GM21423 (cell line): ENCODE data around the gene RUNDC1.
A peak's percentile ranks its signal among the peaks of the same experiment; 100 is the strongest.

Experiments used
- ATAC-seq: cut with Tn5 transposase; IDR thresholded peaks from one replicate; pipeline ENCODE4 v1.9.1; 2021; ENCODE audit warnings: mild to moderate bottlenecking, moderate library complexity; ENCODE audit not compliant: unreplicated experiment

RUNDC1 gene

GRCh38 chr17:43016216-43016615 is 35.9 kb downstream of the RUNDC1 start:
- ATAC-seq, result no peak

GRCh38 chr17:43018008-43018853 is 37.9 kb downstream of the RUNDC1 start:
- no peak for ATAC-seq

GRCh38 chr17:43018932-43019331 is 38.6 kb downstream of the RUNDC1 start:
- no peak for ATAC-seq

GRCh38 chr17:43019418-43019817 is 39.1 kb downstream of the RUNDC1 start:
- ATAC-seq, result no peak

GRCh38 chr17:43020030-43020621 is 39.8 kb downstream of the RUNDC1 start:
- no peak for ATAC-seq

GRCh38 chr17:43020789-43021740 is 40.7 kb downstream of the RUNDC1 start:
- no peak for ATAC-seq

- peak; percentile 36 for ATAC-seq
Observed at GRCh38 chr17:43021741-43022512, 41.6 kb downstream of the RUNDC1 start, which contains the start of gene VAT1. Gene VAT1, minus strand, starts transcription at chr17:43022385. Its CDS starts 63 bp downstream, at chr17:43022322.

- ATAC-seq, result no peak
Observed at GRCh38 chr17:43024407-43025289, 44.3 kb downstream of the RUNDC1 start, which contains the start of gene RND2. Gene RND2, plus strand, starts transcription at chr17:43025231. Its CDS starts 117 bp downstream, at chr17:43025348.

- no peak for ATAC-seq
Observed at GRCh38 chr17:43025290-43025657, 44.9 kb downstream of the RUNDC1 start.

GRCh38 chr17:43025766-43026537 is 45.6 kb downstream of the RUNDC1 start:
- no peak for ATAC-seq

- no peak for ATAC-seq
Observed at GRCh38 chr17:43026595-43026994, 46.2 kb downstream of the RUNDC1 start.

- no peak for ATAC-seq
Observed at GRCh38 chr17:43027091-43028032, 47.0 kb downstream of the RUNDC1 start.

- no peak for ATAC-seq
Observed at GRCh38 chr17:43028221-43028861, 48.0 kb downstream of the RUNDC1 start.

GRCh38 chr17:43030137-43030767 is 49.9 kb downstream of the RUNDC1 start:
- no peak for ATAC-seq

- ATAC-seq, result no peak
Observed at GRCh38 chr17:43031666-43032065, 51.3 kb downstream of the RUNDC1 start.
